ENCODE data around the gene MARCKSL1.
"Not testable (repeated sequence)": the region's sequence is repeated elsewhere in the genome, so short reads cannot be mapped to it uniquely, and the experiment has no call there.

The MARCKSL1 gene

GRCh38 chr1:32284777-32285176, 51.3 kb downstream of the MARCKSL1 start:
- not testable (repeated sequence) for DNase-seq

Data from midbrain (tissue), 1 donor.